ENCODE measurements around the gene ZCWPW1.

DNA sequence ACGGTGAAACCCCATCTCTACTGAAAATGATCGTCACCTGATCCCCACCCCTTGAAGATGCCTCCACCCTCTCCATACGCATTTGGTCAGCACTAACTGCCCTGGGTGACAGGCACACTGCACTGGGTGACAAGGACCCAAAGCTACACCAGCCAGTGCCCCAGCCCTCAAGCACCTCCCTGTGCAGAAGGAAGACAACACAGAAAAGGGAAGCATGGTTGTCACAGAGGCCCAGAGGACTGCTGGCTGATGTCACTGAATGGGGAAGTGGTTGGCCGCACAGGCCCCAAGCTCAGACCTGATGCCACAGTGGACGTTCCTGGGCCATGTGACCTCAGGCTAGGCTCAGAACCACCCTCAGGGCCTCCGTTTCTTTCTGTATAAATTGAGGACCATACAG, 59.4 kb downstream of the ZCWPW1 start:
- TF ChIP-seq EP300 (IDR thresholded peaks at IDR 0.05) (no peak), POLR2A (IDR thresholded peaks at IDR 0.05) (no peak)
- TF ChIP-seq, protein P1, sequence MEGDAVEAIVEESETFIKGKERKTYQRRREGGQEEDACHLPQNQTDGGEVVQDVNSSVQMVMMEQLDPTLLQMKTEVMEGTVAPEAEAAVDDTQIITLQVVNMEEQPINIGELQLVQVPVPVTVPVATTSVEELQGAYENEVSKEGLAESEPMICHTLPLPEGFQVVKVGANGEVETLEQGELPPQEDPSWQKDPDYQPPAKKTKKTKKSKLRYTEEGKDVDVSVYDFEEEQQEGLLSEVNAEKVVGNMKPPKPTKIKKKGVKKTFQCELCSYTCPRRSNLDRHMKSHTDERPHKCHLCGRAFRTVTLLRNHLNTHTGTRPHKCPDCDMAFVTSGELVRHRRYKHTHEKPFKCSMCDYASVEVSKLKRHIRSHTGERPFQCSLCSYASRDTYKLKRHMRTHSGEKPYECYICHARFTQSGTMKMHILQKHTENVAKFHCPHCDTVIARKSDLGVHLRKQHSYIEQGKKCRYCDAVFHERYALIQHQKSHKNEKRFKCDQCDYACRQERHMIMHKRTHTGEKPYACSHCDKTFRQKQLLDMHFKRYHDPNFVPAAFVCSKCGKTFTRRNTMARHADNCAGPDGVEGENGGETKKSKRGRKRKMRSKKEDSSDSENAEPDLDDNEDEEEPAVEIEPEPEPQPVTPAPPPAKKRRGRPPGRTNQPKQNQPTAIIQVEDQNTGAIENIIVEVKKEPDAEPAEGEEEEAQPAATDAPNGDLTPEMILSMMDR (IDR thresholded peaks at IDR 0.05) = no peak
